Measurements from ENCODE around the gene GAPVD1.

DNA sequence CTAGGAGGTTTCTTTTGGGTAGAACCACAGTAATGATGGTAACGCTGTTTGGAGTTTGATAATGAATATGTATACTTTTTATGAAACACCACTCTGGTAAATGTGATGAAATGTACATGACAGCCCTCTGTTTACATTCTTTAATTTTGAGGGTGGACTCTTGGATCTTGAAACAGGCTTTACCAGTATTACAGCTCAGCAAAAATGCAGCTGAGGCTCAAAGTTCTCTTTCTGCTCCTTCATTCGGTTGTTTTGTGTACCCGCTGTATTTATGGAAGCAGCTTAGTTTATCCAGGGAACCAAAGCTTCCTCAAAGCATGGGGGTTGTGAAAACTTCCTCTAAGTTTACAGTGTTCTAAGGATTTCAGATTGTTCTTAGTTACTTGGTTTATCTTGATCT, 11.1 kb downstream of the GAPVD1 start:
- no peak for TF ChIP-seq CTCF (IDR thresholded peaks at IDR 0.05)
- no peak for TF ChIP-seq POLR2A (IDR thresholded peaks at IDR 0.05)
- no peak for TF ChIP-seq POLR2AphosphoS5 (IDR thresholded peaks at IDR 0.05)

Measured in breast epithelium (tissue), 3 donors.